ENCODE measurements around the gene EID3. TPM values are rescaled to one million over a fixed set of nuclear protein-coding genes. Genes with fewer than 3 reads are reported as not detected.
A peak's percentile ranks its signal among the peaks of the same experiment; 100 is the strongest.

EID3 gene
- total RNA-seq, 1 donor from 2014 or later: 5.6 TPM

DNA sequence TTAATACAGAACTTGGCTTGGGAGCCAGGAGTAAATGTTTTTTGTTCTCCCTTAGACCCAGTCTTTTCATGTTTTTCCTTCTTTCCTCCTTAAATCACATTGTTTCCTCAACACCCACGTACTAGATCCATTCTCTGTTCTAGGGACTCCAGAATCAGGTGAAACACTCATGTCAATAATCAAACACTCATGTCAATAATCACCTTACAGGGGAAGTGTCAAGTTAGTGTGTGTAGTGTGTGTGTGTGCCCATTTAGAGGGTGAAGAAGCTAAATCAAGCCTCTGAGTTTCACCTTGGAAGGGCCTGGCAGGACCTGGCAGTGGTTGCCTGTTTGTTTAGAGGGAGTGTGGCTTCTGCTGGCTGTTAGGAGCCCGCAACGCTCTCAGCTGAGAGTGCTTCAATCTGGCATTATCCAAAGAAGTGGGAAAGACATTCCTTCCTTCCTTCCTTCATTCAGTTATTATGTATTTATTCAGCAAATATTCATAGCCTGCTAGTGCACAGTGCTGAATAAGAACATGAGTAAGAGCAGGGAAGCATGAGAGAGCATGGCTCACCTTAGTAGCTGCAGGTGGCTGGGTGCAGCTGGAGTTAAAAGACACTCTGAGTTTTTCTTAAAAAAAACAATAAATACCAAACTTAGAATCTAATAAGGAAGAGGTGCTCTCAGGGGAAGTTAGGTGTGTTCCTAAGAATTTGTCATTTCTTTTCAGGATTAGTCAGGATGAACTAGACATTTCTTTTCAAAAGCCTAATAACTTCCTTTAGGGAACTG lies 17.6 kb upstream of the EID3 start:
- Mint-ChIP-seq H3K36me3 (no peaks in the 10 kb centered on the region), H3K9me3 (no peaks in the 10 kb centered on the region), H3K4me1 (peaks cover 30% of the 10 kb centered on the region), H3K4me3 (peak overlapping the region; percentile 97), H3K27me3 (ENCODE audit: low read depth) (no peaks in the 10 kb centered on the region), H3K27ac (peak overlapping the region; percentile 100)
- DNase-seq (ENCODE audit: low spot score in 2 of 2, unreplicated experiment in 2 of 2): no peak
- TF ChIP-seq, protein P1, sequence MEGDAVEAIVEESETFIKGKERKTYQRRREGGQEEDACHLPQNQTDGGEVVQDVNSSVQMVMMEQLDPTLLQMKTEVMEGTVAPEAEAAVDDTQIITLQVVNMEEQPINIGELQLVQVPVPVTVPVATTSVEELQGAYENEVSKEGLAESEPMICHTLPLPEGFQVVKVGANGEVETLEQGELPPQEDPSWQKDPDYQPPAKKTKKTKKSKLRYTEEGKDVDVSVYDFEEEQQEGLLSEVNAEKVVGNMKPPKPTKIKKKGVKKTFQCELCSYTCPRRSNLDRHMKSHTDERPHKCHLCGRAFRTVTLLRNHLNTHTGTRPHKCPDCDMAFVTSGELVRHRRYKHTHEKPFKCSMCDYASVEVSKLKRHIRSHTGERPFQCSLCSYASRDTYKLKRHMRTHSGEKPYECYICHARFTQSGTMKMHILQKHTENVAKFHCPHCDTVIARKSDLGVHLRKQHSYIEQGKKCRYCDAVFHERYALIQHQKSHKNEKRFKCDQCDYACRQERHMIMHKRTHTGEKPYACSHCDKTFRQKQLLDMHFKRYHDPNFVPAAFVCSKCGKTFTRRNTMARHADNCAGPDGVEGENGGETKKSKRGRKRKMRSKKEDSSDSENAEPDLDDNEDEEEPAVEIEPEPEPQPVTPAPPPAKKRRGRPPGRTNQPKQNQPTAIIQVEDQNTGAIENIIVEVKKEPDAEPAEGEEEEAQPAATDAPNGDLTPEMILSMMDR (IDR thresholded peaks at IDR 0.05; ENCODE audit: unreplicated experiment): no peak

DNA sequence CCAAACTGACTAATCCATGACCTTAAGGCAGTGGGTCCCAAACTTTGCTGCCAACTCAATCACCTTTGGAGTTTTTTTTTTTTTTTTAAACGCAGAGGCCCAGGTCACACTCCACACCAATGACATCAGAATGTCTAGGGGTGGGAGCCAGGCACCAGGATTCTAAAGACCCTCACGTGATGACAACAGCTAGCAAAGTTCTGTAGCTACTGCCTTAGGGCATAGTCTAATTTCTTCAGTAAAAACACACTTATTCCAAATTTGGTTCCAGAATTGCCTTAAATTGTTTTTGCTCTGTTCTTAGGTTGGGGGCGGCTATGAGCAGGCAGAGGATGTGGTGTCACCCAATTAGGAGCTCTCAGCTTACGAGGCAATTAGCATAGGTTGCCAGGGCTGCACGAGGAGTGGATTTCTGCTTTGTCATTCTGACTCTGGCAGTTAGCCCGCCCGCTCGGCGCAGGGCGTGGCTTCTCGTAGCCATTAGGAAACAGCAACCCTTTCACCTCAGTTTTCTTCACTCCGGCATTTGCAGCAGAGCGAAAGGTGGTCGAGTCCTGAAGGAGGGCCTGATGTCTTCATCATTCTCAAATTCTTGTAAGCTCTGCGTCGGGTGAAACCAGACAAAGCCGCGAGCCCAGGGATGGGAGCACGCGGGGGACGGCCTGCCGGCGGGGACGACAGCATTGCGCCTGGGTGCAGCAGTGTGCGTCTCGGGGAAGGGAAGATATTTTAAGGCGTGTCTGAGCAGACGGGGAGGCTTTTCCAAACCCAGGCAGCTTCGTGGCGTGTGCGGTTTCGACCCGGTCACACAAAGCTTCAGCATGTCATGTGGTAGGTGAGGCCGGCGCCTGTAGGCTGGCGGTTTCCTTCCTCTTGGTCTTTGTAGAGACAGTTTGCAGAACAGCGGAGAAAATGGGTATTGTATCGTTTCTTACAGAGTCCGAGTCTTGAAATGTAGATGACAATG lies 16.7 kb upstream of the EID3 start:
- H3K36me3 Mint-ChIP-seq: no peaks in the 10 kb centered on the region

DNA sequence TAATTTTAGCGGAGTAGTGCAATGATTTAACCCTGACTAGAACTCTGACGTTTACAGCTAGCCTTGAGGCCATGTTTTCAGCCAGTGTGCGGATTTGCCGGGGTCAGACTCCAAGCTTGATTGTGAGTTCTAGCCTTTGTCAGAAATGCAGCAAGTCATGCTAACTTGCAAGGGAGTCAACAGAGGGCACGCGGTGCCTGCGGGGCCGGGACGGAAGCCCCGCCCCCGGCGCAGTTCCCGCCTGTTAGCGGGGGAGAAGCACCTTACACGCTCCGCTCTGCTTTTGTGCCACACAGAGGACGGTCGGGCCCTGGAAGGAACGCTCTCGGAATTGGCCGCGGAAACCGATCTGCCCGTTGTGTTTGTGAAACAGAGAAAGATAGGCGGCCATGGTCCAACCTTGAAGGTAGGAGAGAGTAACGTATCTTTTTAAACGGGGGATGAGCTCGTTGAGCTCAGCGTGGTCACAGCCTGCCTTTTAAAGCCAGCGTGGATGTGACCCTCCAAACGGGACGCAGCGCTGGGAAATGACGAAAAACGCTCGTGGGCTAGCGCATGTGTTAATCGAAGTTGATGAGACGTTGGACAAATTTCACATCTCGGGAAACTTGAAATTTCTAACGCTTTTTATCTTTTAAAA lies 14.8 kb upstream of the EID3 start:
- peaks cover 31% of the 10 kb centered on the region for H3K4me1 Mint-ChIP-seq
- H3K36me3 Mint-ChIP-seq: peaks cover 12% of the 10 kb centered on the region
- peak overlapping the region; percentile 97 for H3K4me3 Mint-ChIP-seq
- peak in 1 of 2 experiments; percentile 74 for DNase-seq (ENCODE audit: low spot score in 2 of 2, unreplicated experiment in 2 of 2)
- H3K9me3 Mint-ChIP-seq: no peaks in the 10 kb centered on the region
- TF ChIP-seq, protein P1 (IDR thresholded peaks at IDR 0.05; ENCODE audit: unreplicated experiment): no peak
- no peaks in the 10 kb centered on the region for H3K27me3 Mint-ChIP-seq (ENCODE audit: low read depth)
- peak overlapping the region; percentile 100 for H3K27ac Mint-ChIP-seq

More for the DNA sequence above, 16.7 kb upstream of the EID3 start:
- Mint-ChIP-seq H3K27ac (peak overlapping the region; percentile 100), H3K27me3 (ENCODE audit: low read depth) (no peaks in the 10 kb centered on the region), H3K4me1 (peaks cover 30% of the 10 kb centered on the region), H3K9me3 (no peaks in the 10 kb centered on the region), H3K4me3 (peak overlapping the region; percentile 97)
- DNase-seq (ENCODE audit: low spot score in 2 of 2, unreplicated experiment in 2 of 2): peak; percentile 59 to 84
- TF ChIP-seq, protein P1 (IDR thresholded peaks at IDR 0.05; ENCODE audit: unreplicated experiment): no peak

DNA sequence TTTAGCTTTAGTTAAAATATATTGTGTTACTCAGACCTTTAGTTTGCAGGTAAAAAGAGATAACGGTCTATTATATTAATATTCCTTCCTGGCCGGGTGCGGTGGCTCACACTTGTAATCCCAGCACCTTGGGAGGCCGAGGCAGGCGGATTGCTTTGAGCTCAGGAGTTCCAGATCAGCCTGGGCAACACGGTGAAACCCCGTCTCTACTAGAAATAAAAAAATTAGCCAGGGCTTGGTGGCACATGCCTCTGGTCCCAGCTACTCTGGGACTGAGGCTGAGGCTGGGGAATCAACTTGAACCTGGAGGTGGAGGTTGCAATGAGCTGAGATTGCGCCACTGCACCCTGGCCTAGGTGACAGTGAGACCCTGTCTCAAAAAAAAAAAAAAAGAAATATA lies 13.2 kb upstream of the EID3 start:
- H3K36me3 Mint-ChIP-seq: peaks cover 15% of the 10 kb centered on the region
- no peak overlapping the region for H3K27ac Mint-ChIP-seq
- no peak overlapping the region for H3K4me3 Mint-ChIP-seq
- peaks cover 41% of the 10 kb centered on the region for H3K4me1 Mint-ChIP-seq
- no peaks in the 10 kb centered on the region for H3K27me3 Mint-ChIP-seq (ENCODE audit: low read depth)
- no peak for DNase-seq (ENCODE audit: low spot score in 2 of 2, unreplicated experiment in 2 of 2)
- TF ChIP-seq, protein P1 (IDR thresholded peaks at IDR 0.05; ENCODE audit: unreplicated experiment): no peak
- no peaks in the 10 kb centered on the region for H3K9me3 Mint-ChIP-seq

DNA sequence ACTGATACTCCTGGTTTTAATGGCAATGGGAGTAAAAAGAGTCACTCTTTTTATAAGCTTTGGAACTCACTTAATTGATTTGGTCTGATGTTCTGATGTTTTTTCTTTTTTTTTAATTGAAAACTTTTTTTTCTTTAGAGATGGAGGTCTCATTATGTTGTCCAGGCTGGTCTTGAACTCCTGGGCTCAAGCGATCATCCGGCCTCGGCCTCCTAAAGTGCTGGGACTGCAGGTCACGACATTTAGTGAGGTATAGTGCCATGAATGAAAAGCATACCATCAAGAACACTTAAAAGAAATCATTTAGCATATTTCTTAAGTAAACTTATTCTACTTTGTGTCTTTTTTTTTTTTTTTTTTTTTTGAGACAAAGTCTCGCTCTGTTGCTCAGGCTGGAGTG lies 12.7 kb upstream of the EID3 start:
- Mint-ChIP-seq H3K36me3 (peaks cover 15% of the 10 kb centered on the region), H3K27ac (no peak overlapping the region), H3K4me3 (no peak overlapping the region), H3K9me3 (no peaks in the 10 kb centered on the region), H3K27me3 (ENCODE audit: low read depth) (no peaks in the 10 kb centered on the region), H3K4me1 (peaks cover 40% of the 10 kb centered on the region)
- no peak for DNase-seq (ENCODE audit: low spot score in 2 of 2, unreplicated experiment in 2 of 2)
- TF ChIP-seq, protein P1 (IDR thresholded peaks at IDR 0.05; ENCODE audit: unreplicated experiment): no peak
